Heart left ventricle (tissue), 16 donors: ENCODE data around the gene ZNF324B. TPM values are rescaled to one million over a fixed set of nuclear protein-coding genes. Genes with fewer than 3 reads are reported as not detected.
"Not testable (repeated sequence)": the region's sequence is repeated elsewhere in the genome, so short reads cannot be mapped to it uniquely, and the experiment has no call there.

Experiments used
- ATAC-seq, 4 donors: fragments of 200-7000 bp; cut with Tn5 transposase; one replicate each; pipeline ENCODE4 v1.9.1; 2020 to 2022; ENCODE audit warnings: moderate library complexity in 4 of 4, mild to moderate bottlenecking in 3 of 4, moderate number of reproducible peaks in 1 of 4
- DNase-seq, 5 donors: peaks; one replicate each; pipeline ENCODE4 v3.0.0-alpha.2; 2020
- H3K27ac ChIP-seq, 12 donors: fragments of 200-600 bp; sonication (generic) in 4 of 12; one replicate each; pipeline versions ENCODE4 v1.5.0 to v1.8.0; 2016 to 2022; ENCODE audit warnings: mild to moderate bottlenecking in 2 of 12
- H3K27me3 ChIP-seq, 9 donors: fragments of 200-600 bp; sonication (generic) in 2 of 9; one replicate each; pipeline versions ENCODE4 v1.5.1 to v1.8.0; 2016 to 2022; ENCODE audit warnings: mild to moderate bottlenecking in 3 of 9
- H3K36me3 ChIP-seq, 9 donors: fragments of 200-600 bp; sonication (generic) in 2 of 9; one replicate each; pipeline versions ENCODE4 v1.5.0 to v1.8.0; 2018 to 2022; ENCODE audit warnings: mild to moderate bottlenecking in 2 of 9
- H3K4me1 ChIP-seq, 12 donors: fragments of 200-600 bp; sonication (generic) in 4 of 12; one replicate each; pipeline versions ENCODE4 v1.5.0 to v1.8.0; 2016 to 2022; ENCODE audit warnings: mild to moderate bottlenecking in 3 of 12
- H3K4me3 ChIP-seq, 12 donors: fragments of 200-600 bp; sonication (generic) in 4 of 12; one replicate each; pipeline versions ENCODE4 v1.5.0 to v1.8.0; 2017 to 2022; ENCODE audit warnings: mild to moderate bottlenecking in 9 of 12, moderate library complexity in 4 of 12
- H3K9me3 ChIP-seq, 12 donors: fragments of 200-600 bp; sonication (generic) in 4 of 12; one replicate each; pipeline versions ENCODE4 v1.5.0 to v1.8.0; 2016 to 2022; ENCODE audit warnings: mild to moderate bottlenecking in 1 of 12
- CTCF ChIP-seq, 12 donors: fragments of 200-600 bp; sonication (generic) in 4 of 12; IDR thresholded peaks; one replicate each; pipeline versions ENCODE4 v1.5.0 to v1.8.0; 2018 to 2022; ENCODE audit warnings: antibody characterized with exemption in 12 of 12, mild to moderate bottlenecking in 5 of 12
- POLR2A ChIP-seq, 2 donors: fragments of 450-650 bp; IDR thresholded peaks; one replicate each; pipeline ENCODE4 v1.6.1; 2017; ENCODE audit warnings: antibody characterized with exemption in 2 of 2, mild to moderate bottlenecking in 2 of 2, moderate library complexity in 2 of 2
- WGBS, 4 donors: extraction: QIAGEN DNeasy Blood & Tissue Kit in 2 of 4; methylation state at CpG; one replicate each; pipeline versions ENCODE4 v1.1.5 to v1.1.7; 2013 to 2018; 5-methylcytosine and 5-hydroxymethylcytosine counted together
- intact Hi-C, 10 donors: fragments of 100-400 bp; cut with DNase I; formaldehyde crosslinking; loops; one replicate each; pipeline versions ENCODE4 v1.11.1 to v1.14.2; 2022
- polyA plus RNA-seq, 2 donors: library from polyadenylated mRNA; stranded (reverse); fragments of 200-250 nt; gene quantifications; one replicate each; pipeline ENCODE4 v1.2.3, GENCODE V29; 2013
- total RNA-seq, 9 donors: library from RNA; depleted of rRNA in 2 of 9; stranded (reverse); fragments of >200 nt in 2 of 9; fragmentation: NEBNext Ultra II Directional in 3 of 9; extraction: Animal tissue kit (Norgen Biotek cat#: 25700) in 3 of 9; gene quantifications; one replicate each; pipeline versions ENCODE4 v1.1.0 to v1.2.4, GENCODE V29; 2016 to 2023
- donor health status: ischemic (EF 13 %, LVEDD 7.1; RV severe dilation, severe dysfunction).
- donor health status: healthy with polysubstance abuse.
- donor health status: DM: no; HTN: yes; CAD: no.
- donor health status: DM: no; HTN: no; CAD: no.
- donor health status: ischemic (EF 25% LVEDD 6.9; RV normal size, moderate dysfunction).
- donor health status: ischemic (EF 25% LVEDD 5.7; RV mildly dilated, moderate dysfunction).
- donor health status: healthy.
- donor health status: DM: yes; HTN: yes; CAD: no.
- donor health status: ischemic (EF 35%, LVEDD 5.7; RV mildly dilated, moderate dysfunction).
- donor health status: nonischemic (EF 11% LVEDD 7.7; RV severe dilation, severe dysfunction).
- donor health status: DM: yes; HTN: yes; CAD: no.
- donor health status: PGD.
- donor health status: ischemic (EF 29% LVEDD 5.4; RV normal size, mild dysfunction).
- donor health status: nonischemic (EF 23%, LVEDD 6.1; RV moderate dilation, normal function).

Gene ZNF324B
- total and polyA plus RNA-seq, 11 donors, result 1.4 to 5.1 (median 3.9) TPM

GRCh38 chr19:58434217-58434616 is 17.2 kb upstream of the ZNF324B start:
- no peak for ATAC-seq
- intact Hi-C loops, result no loop called here
- Histone ChIP-seq H3K27ac (no peak overlapping the region), H3K4me1 (peaks cover 0 to 6% (median 5%) of the 10 kb centered on the region in 12 donors), H3K36me3 (peaks cover 15 to 64% (median 41%) of the 10 kb centered on the region in 9 donors), H3K27me3 (no peaks in the 10 kb centered on the region), H3K4me3 (no peak overlapping the region), H3K9me3 (peaks cover 18 to 98% (median 89%) of the 10 kb centered on the region in 12 donors)
- no peak for TF ChIP-seq POLR2A (IDR thresholded peaks at IDR 0.05)
- no peak for TF ChIP-seq CTCF (IDR thresholded peaks at IDR 0.05)
- no peak for DNase-seq
- WGBS, 4 donors, result 93 to 100% (median 99%) methylated on average over 2 of the region's 2 CpGs

- H3K4me1 ChIP-seq, result peaks cover 0 to 21% (median 16%) of the 10 kb centered on the region in 12 donors
- peak; percentile 96 to 99 (median 98) for DNase-seq
- intact Hi-C loops, result loop anchor here in 4 of 10 donors (1.0 to 2.0 kb wide), 4 partner anchors 11 to 59 kb away; partner anchors contain the start of genes ZNF324B (in 2 of the 4), ZNF584 (in 1 of the 4) and ZNF837 (in 1 of the 4)
- 7 to 10% (median 8%) methylated on average over 31 to 59 of the region's 59 CpGs for WGBS, 4 donors
- ATAC-seq, result peak; percentile 98 to 99 (median 98)
- peak within 1 kb of the TSS; percentile 59 to 86 (median 72) for H3K4me3 ChIP-seq
- peaks cover 0 to 42% (median 32%) of the 10 kb centered on the region in 12 donors for H3K9me3 ChIP-seq
- H3K27me3 ChIP-seq, result no peaks in the 10 kb centered on the region
- TF ChIP-seq POLR2A (IDR thresholded peaks at IDR 0.05) (peak in 1 of 2 donors; percentile 54), CTCF (IDR thresholded peaks at IDR 0.05) (no peak)
- peaks cover 1 to 33% (median 24%) of the 10 kb centered on the region in 9 donors for H3K36me3 ChIP-seq
- peak within 1 kb of the TSS; percentile 18 to 91 (median 78) for H3K27ac ChIP-seq
Measured at GRCh38 chr19:58439576-58440554, 11.6 kb upstream of the ZNF324B start, which contains the start of gene ZNF132. Gene ZNF132, minus strand, starts transcription at chr19:58440153. Its CDS starts 332 bp downstream, at chr19:58439821.

GRCh38 chr19:58440556-58440955 is 10.9 kb upstream of the ZNF324B start:
- DNase-seq, result peak in 1 of 5 donors; percentile 60
- Histone ChIP-seq H3K4me3 (peak overlapping the region; percentile 35 to 86 (median 72)), H3K27me3 (no peaks in the 10 kb centered on the region), H3K4me1 (peaks cover 0 to 21% (median 16%) of the 10 kb centered on the region in 12 donors), H3K36me3 (peaks cover 0 to 26% (median 17%) of the 10 kb centered on the region in 9 donors), H3K27ac (peak overlapping the region; percentile 2 to 91 (median 76)), H3K9me3 (peaks cover 0 to 35% (median 25%) of the 10 kb centered on the region in 12 donors)
- intact Hi-C loops, result loop anchor here in 3 of 10 donors (1.0 to 2.0 kb wide), 3 partner anchors 11 to 60 kb away; partner anchors contain the start of genes ZNF324B (in 2 of the 3) and ZNF837 (in 1 of the 3)
- TF ChIP-seq CTCF (IDR thresholded peaks at IDR 0.05) (no peak), POLR2A (IDR thresholded peaks at IDR 0.05) (no peak)
- WGBS, 4 donors, result 11 to 25% (median 16%) methylated on average over 19 to 31 of the region's 31 CpGs
- peak in 3 of 4 donors; percentile 1 to 11 (median 6) for ATAC-seq

GRCh38 chr19:58442986-58443385 is 8.4 kb upstream of the ZNF324B start:
- H3K27ac ChIP-seq, H3K27me3 ChIP-seq, H3K4me3 ChIP-seq, ATAC-seq, H3K36me3 ChIP-seq, DNase-seq, intact Hi-C loops: not testable (repeated sequence)
- peaks cover 0 to 21% (median 16%) of the 10 kb centered on the region in 12 donors for H3K4me1 ChIP-seq
- H3K9me3 ChIP-seq, result peaks cover 0 to 11% (median 1%) of the 10 kb centered on the region in 12 donors
- 87 to 92% (median 89%) methylated on average over 5 to 7 of the region's 7 CpGs for WGBS, 4 donors

GRCh38 chr19:58448860-58449259 is 2.6 kb upstream of the ZNF324B start:
- H3K27me3 ChIP-seq, result peaks cover 0 to 11% (median 0%) of the 10 kb centered on the region in 9 donors
- intact Hi-C loops, DNase-seq, ATAC-seq, H3K9me3 ChIP-seq, H3K4me1 ChIP-seq, H3K36me3 ChIP-seq, H3K4me3 ChIP-seq, H3K27ac ChIP-seq: not testable (repeated sequence)
- 66 to 78% (median 69%) methylated on average over 3 of the region's 3 CpGs for WGBS, 4 donors

- H3K4me3 ChIP-seq, H3K9me3 ChIP-seq, intact Hi-C loops, ATAC-seq, H3K4me1 ChIP-seq, H3K27ac ChIP-seq, DNase-seq: not testable (repeated sequence)
- peaks cover 0 to 11% (median 0%) of the 10 kb centered on the region in 9 donors for H3K27me3 ChIP-seq
- H3K36me3 ChIP-seq, result peaks cover 0 to 12% (median 3%) of the 10 kb centered on the region in 9 donors
- 45 to 73% (median 67%) methylated on average over 5 of the region's 5 CpGs for WGBS, 4 donors
Measured at GRCh38 chr19:58449980-58450379, 1.4 kb upstream of the ZNF324B start.
